Uterus (tissue), 2 donors: Measurements from ENCODE around the gene MAP4.

Experiments used
- CTCF ChIP-seq, 4 experiments: fragments of 200-600 bp in 2 of 4; fragments of 450-650 bp in 2 of 4; sonication (generic) in 2 of 4; IDR thresholded peaks; one replicate each; pipeline ENCODE4 v1.5.1; 2016 to 2019; ENCODE audit warnings: antibody characterized with exemption in 4 of 4, mild to moderate bottlenecking in 2 of 4, moderate library complexity in 1 of 4
- POLR2A ChIP-seq, 2 donors: fragments of 450-650 bp; IDR thresholded peaks; one replicate each; pipeline ENCODE4 v1.6.1; 2016; ENCODE audit warnings: antibody characterized with exemption in 2 of 2, mild to moderate bottlenecking in 1 of 2, moderate library complexity in 1 of 2

GRCh38 chr3:47854720-47855455, 161.3 kb downstream of the MAP4 start:
- TF ChIP-seq CTCF (IDR thresholded peaks at IDR 0.05): no peak
- TF ChIP-seq POLR2A (IDR thresholded peaks at IDR 0.05): no peak
